ENCODE measurements around the gene IRX5.

DNA sequence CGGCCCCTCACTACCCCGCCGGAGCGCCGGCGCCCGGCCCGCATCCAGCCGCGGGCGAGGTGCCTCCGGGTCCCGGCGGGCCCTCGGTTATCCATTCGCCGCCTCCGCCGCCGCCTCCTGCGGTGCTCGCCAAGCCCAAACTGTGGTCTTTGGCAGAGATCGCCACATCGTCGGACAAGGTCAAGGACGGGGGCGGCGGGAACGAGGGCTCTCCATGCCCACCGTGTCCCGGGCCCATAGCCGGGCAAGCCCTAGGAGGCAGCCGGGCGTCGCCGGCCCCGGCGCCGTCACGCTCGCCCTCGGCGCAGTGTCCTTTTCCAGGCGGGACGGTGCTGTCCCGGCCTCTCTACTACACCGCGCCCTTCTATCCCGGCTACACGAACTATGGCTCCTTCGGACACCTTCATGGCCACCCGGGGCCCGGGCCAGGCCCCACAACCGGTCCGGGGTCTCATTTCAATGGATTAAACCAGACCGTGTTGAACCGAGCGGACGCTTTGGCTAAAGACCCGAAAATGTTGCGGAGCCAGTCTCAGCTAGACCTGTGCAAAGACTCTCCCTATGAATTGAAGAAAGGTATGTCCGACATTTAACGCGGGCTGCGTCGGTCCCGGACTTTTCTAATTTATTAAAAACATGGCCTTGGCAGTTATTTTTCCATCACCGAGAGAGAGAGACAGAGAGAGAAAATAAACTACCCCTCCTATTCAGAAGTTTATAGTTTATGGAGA lies 2.8 kb downstream of the IRX5 start:
- TF ChIP-seq POLR2AphosphoS5 (IDR thresholded peaks at IDR 0.05) = peak in 1 of 3 donors; percentile 8
- TF ChIP-seq, protein P1, sequence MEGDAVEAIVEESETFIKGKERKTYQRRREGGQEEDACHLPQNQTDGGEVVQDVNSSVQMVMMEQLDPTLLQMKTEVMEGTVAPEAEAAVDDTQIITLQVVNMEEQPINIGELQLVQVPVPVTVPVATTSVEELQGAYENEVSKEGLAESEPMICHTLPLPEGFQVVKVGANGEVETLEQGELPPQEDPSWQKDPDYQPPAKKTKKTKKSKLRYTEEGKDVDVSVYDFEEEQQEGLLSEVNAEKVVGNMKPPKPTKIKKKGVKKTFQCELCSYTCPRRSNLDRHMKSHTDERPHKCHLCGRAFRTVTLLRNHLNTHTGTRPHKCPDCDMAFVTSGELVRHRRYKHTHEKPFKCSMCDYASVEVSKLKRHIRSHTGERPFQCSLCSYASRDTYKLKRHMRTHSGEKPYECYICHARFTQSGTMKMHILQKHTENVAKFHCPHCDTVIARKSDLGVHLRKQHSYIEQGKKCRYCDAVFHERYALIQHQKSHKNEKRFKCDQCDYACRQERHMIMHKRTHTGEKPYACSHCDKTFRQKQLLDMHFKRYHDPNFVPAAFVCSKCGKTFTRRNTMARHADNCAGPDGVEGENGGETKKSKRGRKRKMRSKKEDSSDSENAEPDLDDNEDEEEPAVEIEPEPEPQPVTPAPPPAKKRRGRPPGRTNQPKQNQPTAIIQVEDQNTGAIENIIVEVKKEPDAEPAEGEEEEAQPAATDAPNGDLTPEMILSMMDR (IDR thresholded peaks at IDR 0.05 in 8 of 11, conservative IDR thresholded peaks at IDR 0.05 in 3 of 11) = no peak

Data from spleen (tissue), 7 donors.